Liver (tissue), 9 donors: ENCODE results near the gene NOC4L. TPM values are rescaled to one million over a fixed set of nuclear protein-coding genes. Genes with fewer than 3 reads are reported as not detected.

ENCODE experiments used
- DNase-seq: peaks from one replicate; pipeline ENCODE4 v3.0.0-alpha.2; 2017; ENCODE audit warnings: low spot score
- H3K27ac ChIP-seq, 2 donors: one replicate each; pipeline ENCODE4 v1.7.0; 2013; ENCODE audit warnings: inconsistent platforms in 2 of 2, low read length in 2 of 2, control low read depth in 1 of 2, low read depth in 1 of 2, mild to moderate bottlenecking in 1 of 2
- H3K27me3 ChIP-seq, 4 donors: one replicate each; pipeline versions ENCODE4 v1.6.1 to v1.7.0; 2013; ENCODE audit warnings: low read length in 3 of 4, inconsistent platforms in 1 of 4, mild to moderate bottlenecking in 1 of 4, moderate library complexity in 1 of 4; ENCODE audit not compliant: control insufficient read depth in 4 of 4, insufficient read depth in 4 of 4
- H3K36me3 ChIP-seq, 4 donors: one replicate each; pipeline versions ENCODE4 v1.6.1 to v1.7.0; 2013; ENCODE audit warnings: low read length in 3 of 4, mild to moderate bottlenecking in 3 of 4, low read depth in 1 of 4, moderate library complexity in 1 of 4; ENCODE audit not compliant: control insufficient read depth in 4 of 4, insufficient read depth in 3 of 4
- H3K4me1 ChIP-seq, 4 donors: one replicate each; pipeline versions ENCODE4 v1.6.1 to v1.7.0; 2013; ENCODE audit warnings: low read length in 3 of 4, mild to moderate bottlenecking in 3 of 4, moderate library complexity in 1 of 4; ENCODE audit not compliant: control insufficient read depth in 4 of 4, insufficient read depth in 4 of 4
- H3K4me3 ChIP-seq, 3 donors: one replicate each; pipeline versions ENCODE4 v1.6.1 to v1.7.0; 2013; ENCODE audit warnings: low read length in 3 of 3, control low read depth in 1 of 3, low read depth in 1 of 3, mild to moderate bottlenecking in 1 of 3
- H3K9ac ChIP-seq, 2 donors: one replicate each; pipeline ENCODE4 v1.7.0; 2013; ENCODE audit warnings: low read length in 2 of 2, mild to moderate bottlenecking in 2 of 2, moderate library complexity in 2 of 2, control low read depth in 1 of 2, low read depth in 1 of 2
- H3K9me3 ChIP-seq, 4 donors: one replicate each; pipeline versions ENCODE4 v1.6.1 to v1.7.0; 2013; ENCODE audit warnings: low read length in 3 of 4; ENCODE audit not compliant: control insufficient read depth in 4 of 4
- FOXA1 ChIP-seq: IDR thresholded peaks from 2 replicates; pipeline ENCODE4 v1.6.1; 2016; ENCODE audit warnings: antibody characterized with exemption
- FOXA2 ChIP-seq: IDR thresholded peaks from 2 replicates; pipeline ENCODE4 v1.6.1; 2016; ENCODE audit warnings: antibody characterized with exemption
- HNF4G ChIP-seq: IDR thresholded peaks from 2 replicates; pipeline ENCODE4 v1.6.1; 2016; ENCODE audit warnings: antibody characterized with exemption
- JUND ChIP-seq, 2 donors: IDR thresholded peaks; 2 replicates each; pipeline ENCODE4 v1.6.1; 2016; ENCODE audit warnings: antibody characterized with exemption in 2 of 2
- NR2F2 ChIP-seq: IDR thresholded peaks from 2 replicates; pipeline ENCODE4 v1.6.1; 2016; ENCODE audit warnings: antibody characterized with exemption
- RAD21 ChIP-seq, 2 donors: IDR thresholded peaks; 2 replicates each; pipeline ENCODE4 v1.6.1; 2016; ENCODE audit warnings: antibody characterized with exemption in 2 of 2, mild to moderate bottlenecking in 2 of 2
- RXRA ChIP-seq, 2 donors: IDR thresholded peaks; 2 replicates each; pipeline ENCODE4 v1.6.1; 2017 to 2018; ENCODE audit warnings: antibody characterized with exemption in 2 of 2, mild to moderate bottlenecking in 1 of 2
- SP1 ChIP-seq: IDR thresholded peaks from 2 replicates; pipeline ENCODE4 v1.6.1; 2018; ENCODE audit warnings: antibody characterized with exemption, mild to moderate bottlenecking
- TAF1 ChIP-seq: conservative IDR thresholded peaks from 2 replicates; pipeline ENCODE4 v1.6.1; 2016; ENCODE audit warnings: antibody characterized with exemption, mild to moderate bottlenecking
- YY1 ChIP-seq: IDR thresholded peaks from 2 replicates; pipeline ENCODE4 v1.6.1; 2016; ENCODE audit warnings: antibody characterized with exemption, mild to moderate bottlenecking
- WGBS: extraction: QIAGEN DNeasy Blood & Tissue Kit; methylation state at CpG from one replicate; pipeline ENCODE4 v1.1.7; 2013; 5-methylcytosine and 5-hydroxymethylcytosine counted together
- polyA plus RNA-seq, 2 donors: library from polyadenylated mRNA; stranded (reverse) in 1 of 2; unstranded in 1 of 2; fragments of 200-250 nt in 1 of 2; fragments of >200 nt in 1 of 2; fragmentation: Nextera tagmentation in 1 of 2; extraction: Ambion mirVana in 1 of 2; gene quantifications; one replicate each; pipeline versions ENCODE4 v1.2.1 to v1.2.3, GENCODE V29; 2013 to 2015
- total RNA-seq, 2 donors: library from RNA; depleted of rRNA; stranded (reverse); fragments of >200 nt; gene quantifications; one replicate each; pipeline ENCODE4 v1.2.3, GENCODE V29; 2014
- TF ChIP-seq, protein P1 (sequence below): fragments of 150-350 bp; IDR thresholded peaks from 2 replicates; pipeline ENCODE4 v1.5.1; 2017; ENCODE audit warnings: improper control_type of control experiment, low read depth, low read length; ENCODE audit not compliant: missing input control
- TF ChIP-seq, protein P2 (sequence below): IDR thresholded peaks from 2 replicates; pipeline ENCODE4 v1.6.1; 2016; ENCODE audit warnings: antibody characterized with exemption
- TF ChIP-seq, protein P3 (sequence below): IDR thresholded peaks from 2 replicates; pipeline ENCODE4 v1.6.1; 2016; ENCODE audit warnings: antibody characterized with exemption, mild to moderate bottlenecking
- donor health status: healthy.
- donor health status: healthy.
- donor health status: healthy.
- donor health status: healthy.
- donor health status: healthy.

NOC4L gene
- total and polyA plus RNA-seq, 4 donors, result 6.4 to 11.6 (median 8.4) TPM

DNA sequence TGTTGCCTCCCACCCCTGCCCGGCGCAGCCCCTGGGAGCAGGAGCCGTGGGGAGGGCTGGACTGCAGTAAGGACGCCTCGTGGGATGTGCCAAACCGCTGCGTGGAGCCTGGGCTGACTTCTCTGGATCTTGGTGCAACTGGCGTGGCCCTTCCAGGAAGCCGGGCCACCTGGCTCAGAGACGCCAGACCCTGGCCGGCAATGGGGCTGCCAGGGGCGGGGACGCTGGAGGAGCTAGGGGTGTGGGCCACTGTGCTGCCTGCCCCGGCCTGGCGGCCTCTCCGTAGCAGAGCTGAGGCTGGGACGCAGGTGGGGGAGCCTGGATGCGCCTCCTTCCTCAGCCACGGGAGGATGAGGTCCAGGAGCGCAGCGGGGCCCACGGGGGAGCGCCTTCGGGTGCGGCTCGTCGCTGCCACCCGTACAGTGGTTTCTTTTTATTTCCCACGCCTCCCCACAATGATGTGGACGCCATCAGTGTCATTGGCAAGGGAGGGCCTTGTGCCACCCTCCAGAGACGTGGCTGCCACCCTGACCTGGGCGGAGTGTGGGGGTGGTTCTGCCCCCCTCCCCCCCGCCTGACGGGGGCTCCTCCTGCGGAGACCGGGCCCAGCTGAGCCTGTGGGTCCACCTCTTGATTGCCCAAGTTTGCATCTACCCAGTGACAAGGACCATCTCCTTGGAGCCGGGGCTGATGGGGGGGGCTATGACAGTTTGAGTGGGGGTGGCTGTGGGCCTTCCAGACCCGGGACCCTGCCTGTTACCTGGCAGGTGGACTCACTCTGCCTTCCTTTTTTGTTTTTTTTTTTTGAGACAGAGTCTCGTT is 11.4 kb upstream of the NOC4L start:
- DNase-seq, result no peak
- H3K9ac ChIP-seq, result no peak overlapping the region
- H3K36me3 ChIP-seq, result peaks cover 0 to 10% (median 4%) of the 10 kb centered on the region in 4 donors
- no peak overlapping the region for H3K27ac ChIP-seq
- WGBS, result 92% methylated on average over 39 of the region's 39 CpGs
- TF ChIP-seq, protein P1, sequence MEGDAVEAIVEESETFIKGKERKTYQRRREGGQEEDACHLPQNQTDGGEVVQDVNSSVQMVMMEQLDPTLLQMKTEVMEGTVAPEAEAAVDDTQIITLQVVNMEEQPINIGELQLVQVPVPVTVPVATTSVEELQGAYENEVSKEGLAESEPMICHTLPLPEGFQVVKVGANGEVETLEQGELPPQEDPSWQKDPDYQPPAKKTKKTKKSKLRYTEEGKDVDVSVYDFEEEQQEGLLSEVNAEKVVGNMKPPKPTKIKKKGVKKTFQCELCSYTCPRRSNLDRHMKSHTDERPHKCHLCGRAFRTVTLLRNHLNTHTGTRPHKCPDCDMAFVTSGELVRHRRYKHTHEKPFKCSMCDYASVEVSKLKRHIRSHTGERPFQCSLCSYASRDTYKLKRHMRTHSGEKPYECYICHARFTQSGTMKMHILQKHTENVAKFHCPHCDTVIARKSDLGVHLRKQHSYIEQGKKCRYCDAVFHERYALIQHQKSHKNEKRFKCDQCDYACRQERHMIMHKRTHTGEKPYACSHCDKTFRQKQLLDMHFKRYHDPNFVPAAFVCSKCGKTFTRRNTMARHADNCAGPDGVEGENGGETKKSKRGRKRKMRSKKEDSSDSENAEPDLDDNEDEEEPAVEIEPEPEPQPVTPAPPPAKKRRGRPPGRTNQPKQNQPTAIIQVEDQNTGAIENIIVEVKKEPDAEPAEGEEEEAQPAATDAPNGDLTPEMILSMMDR, result no peak
- TF ChIP-seq SP1 (no peak), RAD21 (IDR thresholded peaks at IDR 0.05) (no peak), HNF4G (no peak), TAF1 (no peak), FOXA1 (no peak), JUND (IDR thresholded peaks at IDR 0.05) (no peak), RXRA (IDR thresholded peaks at IDR 0.05) (no peak), YY1 (no peak), NR2F2 (no peak), FOXA2 (no peak)
- TF ChIP-seq, protein P2, sequence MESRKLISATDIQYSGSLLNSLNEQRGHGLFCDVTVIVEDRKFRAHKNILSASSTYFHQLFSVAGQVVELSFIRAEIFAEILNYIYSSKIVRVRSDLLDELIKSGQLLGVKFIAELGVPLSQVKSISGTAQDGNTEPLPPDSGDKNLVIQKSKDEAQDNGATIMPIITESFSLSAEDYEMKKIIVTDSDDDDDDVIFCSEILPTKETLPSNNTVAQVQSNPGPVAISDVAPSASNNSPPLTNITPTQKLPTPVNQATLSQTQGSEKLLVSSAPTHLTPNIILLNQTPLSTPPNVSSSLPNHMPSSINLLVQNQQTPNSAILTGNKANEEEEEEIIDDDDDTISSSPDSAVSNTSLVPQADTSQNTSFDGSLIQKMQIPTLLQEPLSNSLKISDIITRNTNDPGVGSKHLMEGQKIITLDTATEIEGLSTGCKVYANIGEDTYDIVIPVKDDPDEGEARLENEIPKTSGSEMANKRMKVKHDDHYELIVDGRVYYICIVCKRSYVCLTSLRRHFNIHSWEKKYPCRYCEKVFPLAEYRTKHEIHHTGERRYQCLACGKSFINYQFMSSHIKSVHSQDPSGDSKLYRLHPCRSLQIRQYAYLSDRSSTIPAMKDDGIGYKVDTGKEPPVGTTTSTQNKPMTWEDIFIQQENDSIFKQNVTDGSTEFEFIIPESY, result no peak
- TF ChIP-seq, protein P3, sequence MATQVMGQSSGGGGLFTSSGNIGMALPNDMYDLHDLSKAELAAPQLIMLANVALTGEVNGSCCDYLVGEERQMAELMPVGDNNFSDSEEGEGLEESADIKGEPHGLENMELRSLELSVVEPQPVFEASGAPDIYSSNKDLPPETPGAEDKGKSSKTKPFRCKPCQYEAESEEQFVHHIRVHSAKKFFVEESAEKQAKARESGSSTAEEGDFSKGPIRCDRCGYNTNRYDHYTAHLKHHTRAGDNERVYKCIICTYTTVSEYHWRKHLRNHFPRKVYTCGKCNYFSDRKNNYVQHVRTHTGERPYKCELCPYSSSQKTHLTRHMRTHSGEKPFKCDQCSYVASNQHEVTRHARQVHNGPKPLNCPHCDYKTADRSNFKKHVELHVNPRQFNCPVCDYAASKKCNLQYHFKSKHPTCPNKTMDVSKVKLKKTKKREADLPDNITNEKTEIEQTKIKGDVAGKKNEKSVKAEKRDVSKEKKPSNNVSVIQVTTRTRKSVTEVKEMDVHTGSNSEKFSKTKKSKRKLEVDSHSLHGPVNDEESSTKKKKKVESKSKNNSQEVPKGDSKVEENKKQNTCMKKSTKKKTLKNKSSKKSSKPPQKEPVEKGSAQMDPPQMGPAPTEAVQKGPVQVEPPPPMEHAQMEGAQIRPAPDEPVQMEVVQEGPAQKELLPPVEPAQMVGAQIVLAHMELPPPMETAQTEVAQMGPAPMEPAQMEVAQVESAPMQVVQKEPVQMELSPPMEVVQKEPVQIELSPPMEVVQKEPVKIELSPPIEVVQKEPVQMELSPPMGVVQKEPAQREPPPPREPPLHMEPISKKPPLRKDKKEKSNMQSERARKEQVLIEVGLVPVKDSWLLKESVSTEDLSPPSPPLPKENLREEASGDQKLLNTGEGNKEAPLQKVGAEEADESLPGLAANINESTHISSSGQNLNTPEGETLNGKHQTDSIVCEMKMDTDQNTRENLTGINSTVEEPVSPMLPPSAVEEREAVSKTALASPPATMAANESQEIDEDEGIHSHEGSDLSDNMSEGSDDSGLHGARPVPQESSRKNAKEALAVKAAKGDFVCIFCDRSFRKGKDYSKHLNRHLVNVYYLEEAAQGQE, result no peak
- no peaks in the 10 kb centered on the region for H3K27me3 ChIP-seq
- no peaks in the 10 kb centered on the region for H3K9me3 ChIP-seq
- no peak overlapping the region for H3K4me3 ChIP-seq
- H3K4me1 ChIP-seq, result no peaks in the 10 kb centered on the region

DNA sequence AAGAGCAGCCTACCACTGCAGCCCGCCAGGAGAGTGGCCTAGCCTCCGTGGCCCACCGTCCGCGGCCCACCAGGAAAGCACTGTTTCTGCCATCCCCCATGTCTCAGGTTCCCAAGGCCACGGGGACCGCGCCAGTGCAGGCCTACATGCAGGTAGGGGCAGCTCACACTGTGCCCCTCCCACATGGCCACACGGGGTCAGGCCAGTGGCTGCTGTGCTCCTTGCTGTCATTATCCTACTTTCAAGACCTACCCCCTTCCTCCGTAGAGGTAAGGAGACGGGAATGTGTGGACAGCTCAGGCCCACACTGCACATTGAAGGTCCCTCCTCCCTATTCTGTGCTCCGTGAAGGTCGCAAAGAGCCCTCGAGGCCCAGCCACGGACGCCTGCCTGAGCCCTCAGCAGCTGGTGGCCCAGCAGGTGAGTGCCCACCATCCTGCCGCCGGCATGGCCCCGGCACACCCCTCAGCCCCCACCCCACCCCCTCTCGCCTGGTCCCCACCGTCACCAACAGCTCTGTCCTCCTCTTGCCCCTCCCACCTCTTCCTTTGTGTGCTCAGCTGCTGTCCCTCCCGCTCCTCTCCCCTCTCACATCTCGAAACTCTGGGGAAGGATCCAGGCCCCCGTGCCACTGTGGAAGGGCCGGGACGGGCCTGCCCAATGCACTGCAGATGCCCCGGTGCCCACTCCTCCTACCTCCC is 10.2 kb upstream of the NOC4L start:
- Histone ChIP-seq H3K9me3 (no peaks in the 10 kb centered on the region), H3K4me1 (no peaks in the 10 kb centered on the region), H3K4me3 (no peak overlapping the region), H3K27ac (no peak overlapping the region), H3K27me3 (no peaks in the 10 kb centered on the region), H3K36me3 (peaks cover 2 to 7% (median 4%) of the 10 kb centered on the region in 4 donors), H3K9ac (no peak overlapping the region)
- DNase-seq, result no peak
- WGBS, result 73% methylated on average over 27 of the region's 27 CpGs
- TF ChIP-seq TAF1 (no peak), FOXA1 (no peak), SP1 (no peak), NR2F2 (no peak)
- TF ChIP-seq, protein P1, result no peak
- TF ChIP-seq, protein P2, result no peak
- TF ChIP-seq, protein P3, result no peak
